Right lung (tissue), 5 donors: ENCODE data around the gene TAF1B. TPM values are rescaled to one million over a fixed set of nuclear protein-coding genes. Genes with fewer than 3 reads are reported as not detected.
"Not testable (repeated sequence)": the region's sequence is repeated elsewhere in the genome, so short reads cannot be mapped to it uniquely, and the experiment has no call there.

Source experiments
- DNase-seq, 2 donors: peaks; one replicate each; pipeline ENCODE4 v3.0.0-alpha.2; 2013
- polyA plus RNA-seq, 5 donors: library from polyadenylated mRNA; unstranded; fragments of 120-200 nt; gene quantifications; one replicate each; pipeline versions ENCODE4 v1.2.1 to v1.2.3, GENCODE V29; 2013; ENCODE audit warnings: inconsistent platforms in 1 of 5, low replicate concordance in 1 of 5; ENCODE audit not compliant: insufficient read length in 5 of 5, insufficient read depth in 1 of 5

Gene TAF1B
- polyA plus RNA-seq, 5 donors: 19.1 to 35.7 (median 26.7) TPM

GRCh38 chr2:9826208-9826607 lies 17.1 kb upstream of the TAF1B start:
- DNase-seq: no peak

- peak in 1 of 2 donors; percentile 12 for DNase-seq
Observed at GRCh38 chr2:9830685-9831410, 12.4 kb upstream of the TAF1B start.

DNA sequence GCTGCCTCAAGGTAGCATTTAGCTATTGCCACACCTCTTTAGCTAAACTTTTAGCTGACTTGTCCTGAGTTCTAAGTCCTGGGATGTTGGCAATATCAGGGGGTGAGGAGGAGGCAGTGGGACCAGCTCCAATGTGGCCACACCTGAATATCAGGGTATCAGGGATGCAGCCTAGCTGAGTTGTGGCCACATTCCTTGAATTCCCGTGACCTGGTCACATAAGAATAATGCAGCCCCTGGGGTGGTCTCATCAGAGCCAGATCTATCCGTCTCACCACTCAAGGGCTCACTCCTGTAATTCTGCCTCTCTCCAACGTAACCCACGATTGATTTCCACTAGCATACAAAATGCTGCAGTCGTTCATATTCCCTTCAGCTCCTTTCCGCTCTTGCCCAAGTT lies 11.6 kb upstream of the TAF1B start:
- no peak for DNase-seq

GRCh38 chr2:9832586-9832985 lies 10.7 kb upstream of the TAF1B start:
- no peak for DNase-seq

- DNase-seq: not testable (repeated sequence)
Observed at GRCh38 chr2:9835068-9835467, 8.2 kb upstream of the TAF1B start.

GRCh38 chr2:9836074-9836473 lies 7.2 kb upstream of the TAF1B start:
- no peak for DNase-seq

GRCh38 chr2:9836517-9836916 lies 6.8 kb upstream of the TAF1B start:
- no peak for DNase-seq

GRCh38 chr2:9837451-9837850 lies 5.8 kb upstream of the TAF1B start:
- no peak for DNase-seq

DNA sequence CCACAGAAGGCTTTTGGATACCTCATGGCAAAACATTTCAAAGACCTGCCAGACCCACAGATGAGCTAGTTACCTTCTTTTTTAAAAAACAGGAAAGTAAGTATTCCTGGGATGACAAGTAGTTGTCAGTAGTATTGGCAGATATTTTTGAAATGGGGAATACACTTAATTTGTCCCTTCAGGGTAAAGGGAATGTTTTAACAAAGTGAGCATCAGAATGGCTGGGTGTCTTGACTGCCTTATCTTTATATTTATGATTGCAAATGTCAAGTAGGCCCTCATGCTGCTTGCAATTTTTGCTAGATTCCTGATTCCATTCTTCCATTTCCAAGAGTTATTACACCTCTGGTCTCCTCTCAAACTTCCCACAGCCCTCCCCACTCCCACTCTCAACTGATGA lies 4.9 kb upstream of the TAF1B start:
- DNase-seq: no peak

- DNase-seq: no peak
Observed at GRCh38 chr2:9842487-9843228, 616 bp upstream of the TAF1B start.

- no peak for DNase-seq
Observed at GRCh38 chr2:9844036-9844483, 786 bp downstream of the TAF1B start.

GRCh38 chr2:9844576-9844975 lies 1.3 kb downstream of the TAF1B start:
- DNase-seq: no peak

- no peak for DNase-seq
Observed at GRCh38 chr2:9846554-9846953, 3.3 kb downstream of the TAF1B start.

DNA sequence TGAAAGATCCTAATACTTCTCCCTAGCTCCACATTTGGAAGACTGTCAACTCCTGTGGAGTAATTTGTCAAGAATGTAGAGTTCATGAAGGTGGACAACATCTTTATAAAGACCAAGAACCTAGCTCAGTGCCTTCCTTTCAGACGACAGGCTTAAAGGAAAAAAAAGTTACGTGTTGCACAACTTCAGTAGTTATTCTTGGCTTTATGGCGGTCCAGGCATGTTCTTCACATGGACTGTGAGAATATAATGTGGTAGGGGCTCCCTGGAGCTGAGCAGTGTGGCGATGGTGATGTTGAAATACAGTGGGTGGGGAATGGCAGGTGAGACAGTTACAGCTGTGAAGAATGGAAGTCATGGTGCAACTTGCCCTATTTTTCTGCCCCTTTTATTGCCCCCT lies 3.9 kb downstream of the TAF1B start:
- no peak for DNase-seq

- DNase-seq: no peak
Observed at GRCh38 chr2:9852881-9853280, 9.6 kb downstream of the TAF1B start.

- DNase-seq: no peak
Observed at GRCh38 chr2:9857814-9858729, 14.8 kb downstream of the TAF1B start.

GRCh38 chr2:9858730-9859068 lies 15.4 kb downstream of the TAF1B start:
- DNase-seq: no peak

DNA sequence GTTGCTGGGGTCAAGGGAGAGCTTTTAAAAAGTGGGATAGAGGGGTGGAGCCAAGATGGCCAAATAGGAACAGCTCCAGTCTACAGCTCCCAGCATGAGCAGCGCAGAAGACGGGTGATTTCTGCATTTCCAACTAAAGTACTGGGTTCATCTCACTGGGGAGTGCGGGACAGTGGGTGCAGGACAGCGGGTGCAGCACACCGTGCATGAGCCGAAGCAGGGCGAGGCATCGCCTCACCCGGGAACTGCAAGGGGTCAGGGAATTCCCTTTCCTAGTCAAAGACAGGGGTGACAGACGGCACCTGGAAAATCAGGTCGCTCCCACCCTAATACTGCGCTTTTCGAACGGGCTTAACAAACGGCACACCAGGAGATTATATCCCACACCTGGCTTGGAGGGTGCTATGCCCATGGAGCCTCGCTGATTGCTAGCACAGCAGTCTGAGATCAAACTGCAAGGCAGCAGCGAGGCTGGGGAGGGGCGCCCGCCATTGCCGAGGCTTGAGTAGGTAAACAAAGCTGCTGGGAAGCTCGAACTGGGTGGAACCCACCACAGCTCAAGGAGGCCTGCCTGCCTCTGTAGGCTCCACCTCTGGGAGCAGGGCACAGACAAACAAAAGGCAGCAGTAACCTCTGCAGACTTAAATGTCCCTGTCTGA lies 17.8 kb downstream of the TAF1B start:
- DNase-seq: not testable (repeated sequence)

DNA sequence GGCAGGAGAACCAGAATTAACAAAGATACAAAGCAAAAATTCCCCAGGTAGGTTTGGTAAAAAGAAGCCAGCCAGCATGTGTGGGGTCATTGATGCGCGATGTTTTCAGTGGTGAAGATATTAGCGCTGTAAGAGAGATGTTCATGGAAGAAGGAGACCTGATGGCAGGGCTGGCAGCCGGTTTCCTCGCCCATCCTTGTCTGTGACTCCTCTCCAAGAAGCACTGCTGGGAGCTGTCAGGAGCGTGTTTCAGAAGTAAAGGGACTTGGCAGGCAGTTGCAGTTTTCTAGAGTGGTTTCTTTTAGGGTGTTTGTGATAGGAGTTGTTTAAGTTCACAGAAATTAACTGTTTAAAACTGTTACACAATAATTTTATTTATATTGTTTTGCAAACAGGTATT lies 24.6 kb downstream of the TAF1B start:
- no peak for DNase-seq

GRCh38 chr2:9873337-9873736 lies 30.1 kb downstream of the TAF1B start:
- no peak for DNase-seq

DNA sequence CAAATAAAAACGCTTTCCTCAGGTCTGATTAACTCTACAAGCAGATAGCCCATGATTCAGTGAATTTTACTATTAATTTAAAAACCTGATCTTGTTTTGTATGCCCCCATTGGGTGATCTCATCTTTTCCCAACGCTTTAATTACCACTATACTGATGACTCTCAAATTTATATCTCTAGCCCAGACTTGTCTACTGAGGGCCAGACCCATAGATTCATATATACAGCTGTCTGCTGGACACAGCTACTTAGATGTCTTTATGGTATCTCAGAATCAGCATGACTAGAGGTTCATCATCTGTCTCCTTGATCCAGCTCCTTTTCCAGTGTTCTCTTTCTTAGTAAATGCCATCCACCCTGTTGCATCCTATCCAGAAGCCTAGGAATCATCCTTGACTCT lies 33.8 kb downstream of the TAF1B start:
- DNase-seq: no peak

GRCh38 chr2:9877726-9878125 lies 34.5 kb downstream of the TAF1B start:
- DNase-seq: no peak
